Activated T-cell treated with anti-CD3 and anti-CD28 coated beads for 24 hours (primary cell): ENCODE results near the gene ATP8B4.
"Not testable (repeated sequence)": the region's sequence is repeated elsewhere in the genome, so short reads cannot be mapped to it uniquely, and the experiment has no call there.

Experiments used
- DNase-seq: peaks from one replicate; pipeline ENCODE4 v3.0.0-alpha.2; 2020; ENCODE audit warnings: low read depth

Gene ATP8B4

DNA sequence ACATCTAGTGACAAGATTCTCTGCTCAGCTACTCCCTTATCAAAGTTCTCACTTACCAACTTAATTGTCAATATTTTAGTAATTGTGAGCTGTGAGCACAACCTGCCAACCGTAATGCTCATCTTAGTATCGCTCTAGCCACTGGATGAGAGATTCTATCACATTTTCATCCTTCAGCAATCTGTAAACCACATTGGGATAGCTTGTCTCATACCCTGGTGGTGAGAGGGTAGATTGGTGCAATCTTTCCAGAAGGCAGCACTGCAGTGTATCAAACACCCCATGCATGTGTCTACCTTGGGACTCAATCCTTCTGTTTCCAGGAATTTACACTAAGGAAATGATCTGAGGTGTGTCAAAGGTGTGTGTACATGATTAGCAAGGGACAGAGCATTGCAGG, 18.9 kb upstream of the ATP8B4 start:
- no peak for DNase-seq

DNA sequence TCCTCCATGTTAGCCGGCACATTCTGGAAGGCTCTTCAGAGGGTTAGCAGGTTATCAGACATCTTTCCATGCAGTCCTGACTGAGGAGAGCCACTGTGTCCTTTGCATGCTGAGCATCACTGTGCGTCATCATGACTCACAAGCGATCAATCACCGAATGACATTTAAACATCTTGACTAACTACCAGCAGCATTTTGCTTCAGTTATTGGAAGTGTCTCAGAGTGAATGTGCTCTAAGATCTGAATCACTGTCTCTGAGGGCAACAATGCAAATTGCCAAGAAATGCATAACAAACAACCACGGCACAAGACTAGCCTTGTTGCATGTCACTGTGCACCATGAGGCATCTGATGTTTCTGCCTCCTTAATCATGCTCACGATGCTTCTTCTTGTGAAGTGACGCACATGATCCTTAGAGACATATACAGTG, 18.3 kb upstream of the ATP8B4 start:
- peak; percentile 23 for DNase-seq

DNA sequence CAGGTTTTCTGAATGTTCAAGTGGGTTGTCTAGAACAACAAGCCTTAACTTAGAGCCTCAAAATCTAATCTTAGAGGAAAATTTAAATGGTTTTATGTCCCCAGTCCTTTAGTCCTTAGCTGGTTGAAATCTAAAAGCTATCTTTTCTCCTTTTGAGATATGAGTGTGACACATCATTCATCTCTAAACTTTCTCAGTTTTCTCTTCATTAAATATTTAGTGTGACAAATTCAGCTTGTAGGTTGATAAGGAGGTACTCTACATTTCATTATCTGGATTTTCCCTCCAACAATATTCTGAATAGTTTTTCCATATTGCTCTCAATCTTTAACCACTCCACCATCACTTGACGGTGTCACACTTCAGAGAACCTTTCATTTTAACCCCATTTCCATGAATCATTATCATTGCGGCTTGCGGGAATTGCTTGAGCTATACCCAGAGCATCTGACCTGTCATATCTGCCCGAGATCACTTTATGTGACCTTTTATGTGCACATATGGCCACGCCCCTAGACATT, 16.1 kb upstream of the ATP8B4 start:
- DNase-seq: peak; percentile 47

DNA sequence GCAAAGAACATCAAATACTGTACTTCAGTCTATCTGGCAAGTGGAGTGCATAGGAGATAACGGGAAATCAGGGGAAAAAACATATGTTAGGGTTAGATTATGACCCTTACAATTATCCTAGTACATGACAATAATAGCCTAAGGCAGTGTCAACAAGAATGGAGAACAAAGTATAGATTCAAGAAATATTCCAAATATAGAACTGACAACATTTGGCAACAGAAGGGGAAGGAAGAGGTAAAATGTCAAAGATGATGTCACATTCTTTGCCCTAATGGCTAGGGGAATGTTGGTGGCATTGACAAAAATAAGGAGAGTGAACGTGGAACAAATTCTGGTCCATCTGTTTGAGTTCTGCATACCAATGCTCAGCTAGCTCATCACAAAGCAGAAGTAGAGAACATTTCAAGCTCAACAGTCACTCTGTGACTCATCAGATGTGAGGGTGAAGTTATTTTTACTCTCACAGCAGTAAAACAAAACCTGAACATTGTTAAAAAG, 15.5 kb upstream of the ATP8B4 start:
- DNase-seq: no peak

- not testable (repeated sequence) for DNase-seq
Measured at GRCh38 chr15:50132251-50132984, 13.4 kb upstream of the ATP8B4 start.

DNA sequence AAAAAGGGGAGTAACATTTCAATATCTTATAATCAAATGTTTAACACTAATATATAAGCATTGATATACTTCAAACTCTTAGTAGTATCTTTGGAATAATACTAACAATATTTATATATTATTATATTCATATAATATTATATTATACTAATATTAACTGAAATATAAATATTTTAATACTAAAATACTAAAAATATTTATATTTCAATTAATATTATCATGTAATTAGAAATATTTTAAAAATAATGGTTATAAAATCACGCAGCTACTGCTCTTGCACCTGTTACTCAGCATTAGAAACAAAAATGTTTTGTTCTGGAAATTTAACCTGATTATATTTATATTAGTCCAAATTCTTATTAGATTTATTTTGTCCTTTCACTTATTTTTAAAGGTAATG, 12.6 kb upstream of the ATP8B4 start:
- DNase-seq: no peak

- DNase-seq: no peak
Measured at GRCh38 chr15:50128266-50128665, 9.2 kb upstream of the ATP8B4 start.

DNA sequence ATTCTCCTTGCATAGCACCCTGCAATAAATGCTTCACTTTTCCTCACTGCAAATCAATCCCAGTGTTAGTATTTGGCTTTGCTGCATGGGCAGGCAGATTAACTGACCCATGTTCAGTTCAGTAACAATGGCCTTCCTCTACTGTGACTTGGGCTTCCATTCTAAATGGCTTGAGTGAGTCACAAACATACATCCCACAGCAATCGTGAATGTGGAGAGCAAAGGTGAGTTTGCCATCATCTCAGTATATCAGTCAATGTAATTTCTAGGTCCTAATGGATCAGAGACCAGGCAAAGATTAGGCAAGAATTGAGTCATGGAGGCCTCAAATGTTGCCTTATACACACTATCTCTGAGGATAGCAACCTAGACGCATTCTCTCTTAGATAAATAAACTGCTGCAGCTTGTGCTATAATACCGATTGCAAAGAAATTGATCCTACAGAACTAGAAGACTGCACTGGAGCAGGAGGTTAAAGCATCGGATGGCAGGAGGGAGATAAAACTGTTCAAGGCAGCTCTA, 8.3 kb upstream of the ATP8B4 start:
- DNase-seq: no peak

DNA sequence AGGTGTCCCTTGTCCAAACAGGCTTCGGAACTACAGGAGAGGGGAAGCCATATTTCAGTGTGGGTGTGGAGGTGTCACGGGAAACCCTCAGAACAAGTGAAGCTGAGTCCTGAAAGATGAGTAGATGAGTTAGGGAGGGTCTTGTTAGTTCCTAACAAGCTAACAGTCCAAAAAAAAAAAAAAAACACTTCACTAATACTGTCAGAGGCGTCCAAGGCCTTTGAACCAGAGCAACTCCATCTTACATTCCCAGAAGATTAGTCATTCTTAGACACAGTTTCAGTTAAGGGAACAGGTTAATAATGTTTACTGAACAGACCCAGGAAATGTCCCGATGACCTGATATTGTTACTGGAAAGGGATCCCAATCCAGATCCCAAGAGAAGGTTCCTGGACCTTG, 7.0 kb upstream of the ATP8B4 start:
- no peak for DNase-seq

- DNase-seq: no peak
Measured at GRCh38 chr15:50124631-50125030, 5.6 kb upstream of the ATP8B4 start.

DNA sequence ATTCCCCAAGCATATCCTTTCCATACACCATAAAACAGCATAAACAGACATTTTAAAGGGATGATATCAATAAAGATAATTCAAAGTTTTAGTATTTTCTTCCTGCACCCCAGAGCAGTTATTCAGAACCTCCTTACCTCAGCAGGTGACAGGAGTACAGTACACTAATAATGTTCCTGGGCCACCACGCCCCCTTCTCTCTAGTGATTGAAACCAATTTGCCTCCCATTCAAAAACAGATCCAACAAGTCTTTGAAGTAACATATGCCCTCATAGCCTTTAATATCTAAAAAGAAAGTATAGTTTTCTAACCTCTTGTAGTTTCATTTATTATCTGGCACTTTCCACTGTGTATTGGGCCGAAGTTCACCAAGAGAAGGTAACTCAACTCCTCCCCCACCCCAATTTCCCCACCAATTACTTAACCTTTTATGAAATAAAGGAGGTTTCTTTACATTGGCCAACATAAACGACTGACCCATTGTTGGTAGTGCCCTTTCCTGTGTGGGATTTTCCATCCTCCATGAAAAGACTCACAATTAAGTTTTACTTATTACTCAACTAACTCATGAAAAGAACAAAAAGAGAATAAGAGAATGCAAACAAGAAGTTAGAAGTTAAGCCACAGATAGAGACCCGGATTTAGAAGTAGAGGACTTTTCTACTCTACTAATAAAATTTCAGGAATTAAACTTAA, 5.0 kb upstream of the ATP8B4 start:
- DNase-seq: no peak

GRCh38 chr15:50120729-50121128, 1.7 kb upstream of the ATP8B4 start:
- no peak for DNase-seq

DNA sequence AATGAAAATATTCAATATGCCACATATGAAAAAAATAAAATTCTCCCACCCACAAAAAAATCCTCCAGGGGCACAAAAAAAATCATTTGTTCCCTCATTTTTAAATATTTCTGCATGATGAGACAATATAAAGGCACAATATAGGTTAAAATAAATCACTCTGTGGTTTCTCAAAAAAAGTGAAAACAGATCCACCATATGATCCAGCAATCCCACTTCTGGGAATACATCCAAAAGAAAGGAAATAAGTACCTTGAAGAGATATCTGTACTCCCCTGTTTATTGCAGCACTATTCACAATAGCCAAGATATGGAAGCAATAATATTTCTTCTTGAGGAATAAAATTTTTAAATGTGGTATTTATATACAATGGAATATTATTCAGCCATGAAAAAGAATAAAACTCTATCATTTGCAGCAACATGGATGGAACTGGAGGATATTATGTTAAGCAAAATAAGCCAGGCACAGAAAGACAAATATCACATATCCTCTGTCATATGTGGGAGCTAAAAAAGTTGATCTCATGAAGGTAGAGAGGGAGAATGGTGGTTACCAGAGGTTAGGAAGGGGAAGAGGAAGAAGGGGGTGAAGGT, 1.5 kb downstream of the ATP8B4 start:
- DNase-seq: no peak

DNA sequence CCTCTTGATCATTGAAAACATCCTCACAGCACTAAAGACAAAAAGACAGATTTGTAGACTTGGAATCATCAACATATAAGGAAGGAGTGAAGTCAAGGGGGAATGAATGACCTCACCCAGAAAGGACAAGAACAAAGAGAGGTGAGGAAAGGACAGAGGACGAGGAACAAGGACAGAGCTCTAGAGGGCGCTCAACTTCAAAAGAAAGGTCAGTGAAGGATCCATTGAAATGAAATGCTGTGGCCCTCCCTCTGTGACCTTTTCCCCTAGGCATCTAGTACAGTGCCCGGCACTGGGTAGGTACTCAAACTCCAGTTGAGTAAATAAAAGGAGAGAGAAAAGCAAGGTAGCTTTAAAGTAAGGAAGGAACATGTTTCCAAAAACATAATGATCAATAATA, 2.6 kb downstream of the ATP8B4 start:
- DNase-seq: no peak

DNA sequence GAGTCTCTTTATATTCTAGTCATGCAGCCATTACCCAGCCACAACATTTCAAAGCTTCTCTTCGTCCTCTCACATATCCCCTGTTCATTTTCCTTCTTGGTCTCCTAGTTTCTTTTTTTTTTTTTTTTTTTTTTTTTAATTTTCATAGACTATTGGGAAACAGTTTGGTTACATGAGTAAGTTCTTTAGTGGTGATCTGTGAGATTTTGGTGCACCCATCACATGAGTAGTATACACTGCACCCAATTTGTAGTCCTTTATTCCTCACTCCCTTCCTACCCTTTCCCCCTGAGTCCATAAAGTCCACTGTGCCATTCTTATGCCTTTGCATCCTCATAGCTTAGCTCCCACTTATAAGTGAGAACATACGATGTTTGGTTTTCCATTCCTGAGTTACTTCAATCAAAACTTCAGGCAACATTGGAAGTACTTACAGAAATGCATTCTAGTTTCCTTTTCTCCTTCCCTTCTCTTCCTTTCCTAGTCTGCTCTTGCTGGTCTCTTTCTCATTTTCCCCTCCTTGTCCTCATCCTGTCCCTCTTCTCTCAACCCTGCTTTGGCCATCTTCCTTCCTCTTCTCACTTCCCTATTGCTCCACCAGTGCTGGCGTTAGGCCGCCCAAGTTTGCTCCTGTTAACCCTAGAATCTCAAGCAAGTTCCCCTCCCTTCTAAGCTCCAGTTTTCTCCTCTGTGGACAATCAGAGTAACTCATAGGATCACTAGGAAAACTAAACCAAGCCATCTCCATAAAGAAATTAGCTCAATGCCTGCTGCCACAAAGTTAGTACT, 4.8 kb downstream of the ATP8B4 start:
- DNase-seq: no peak

DNA sequence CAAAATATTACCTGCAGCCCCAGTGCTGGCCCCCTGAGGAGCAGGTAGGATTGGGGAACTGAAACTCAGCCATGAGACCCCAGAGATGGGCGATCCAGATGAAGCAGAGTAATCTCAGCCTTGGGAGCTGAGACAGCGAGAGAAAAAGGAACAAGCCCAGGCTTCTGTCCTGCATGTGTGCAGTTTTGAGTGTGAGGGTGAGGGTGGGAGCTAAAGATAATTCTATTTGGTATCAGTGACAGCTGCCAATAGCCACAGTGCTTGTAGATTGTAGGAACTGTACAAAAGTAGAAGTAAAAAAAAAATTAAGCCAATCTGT, 5.9 kb downstream of the ATP8B4 start:
- DNase-seq: no peak

DNA sequence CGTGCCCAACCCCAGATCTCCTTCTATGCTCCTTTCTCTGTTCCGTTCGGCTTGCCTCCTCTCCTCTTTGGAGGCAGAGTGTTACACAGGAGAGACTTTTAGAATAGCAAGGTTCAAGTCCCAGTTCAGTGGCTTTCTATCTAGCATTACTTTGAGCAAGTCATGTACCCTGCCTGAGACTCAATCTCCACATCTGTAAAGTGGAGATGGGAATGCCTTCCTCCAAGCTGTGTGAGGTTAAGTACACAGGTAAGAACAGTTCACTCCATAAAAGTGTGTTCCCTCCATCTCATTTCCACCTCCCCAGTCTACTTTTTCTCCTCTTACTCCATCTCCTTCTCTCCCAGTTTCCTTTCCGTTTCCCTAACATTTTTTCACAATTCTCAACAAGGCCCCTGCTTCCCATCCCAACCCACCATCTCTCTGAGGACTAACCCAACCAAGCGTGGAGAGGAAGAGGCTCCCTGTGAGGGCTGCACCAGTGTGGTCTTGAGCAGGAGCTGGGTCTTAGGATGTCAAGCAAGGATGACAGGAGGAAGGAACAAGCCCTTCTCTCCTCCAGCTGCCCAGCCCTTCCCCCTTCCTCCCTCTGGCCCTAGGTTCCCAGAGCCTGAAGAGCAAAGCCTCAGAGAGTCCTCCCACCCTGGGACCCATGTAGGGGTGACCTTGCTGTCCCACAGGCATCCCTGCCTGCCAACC, 6.4 kb downstream of the ATP8B4 start:
- DNase-seq: no peak

DNA sequence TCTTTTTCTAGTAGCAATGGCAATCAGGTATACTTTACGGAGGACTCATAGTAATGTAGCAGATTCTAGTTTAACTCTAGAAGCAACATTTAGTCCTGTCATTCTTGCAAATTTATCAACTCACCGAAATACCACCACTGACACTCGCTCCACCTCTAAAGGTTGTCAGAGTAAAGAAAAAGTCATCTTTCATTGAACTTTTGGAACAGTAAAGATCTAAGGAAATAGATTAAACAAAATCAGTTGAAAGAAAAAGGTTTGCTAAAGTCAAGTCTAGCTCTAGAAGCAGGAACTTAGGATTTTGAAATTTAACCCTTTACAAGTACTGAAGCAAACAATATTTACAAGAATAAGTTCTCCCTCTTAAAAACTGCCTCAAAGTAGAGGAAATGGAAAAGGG, 8.7 kb downstream of the ATP8B4 start:
- no peak for DNase-seq

DNA sequence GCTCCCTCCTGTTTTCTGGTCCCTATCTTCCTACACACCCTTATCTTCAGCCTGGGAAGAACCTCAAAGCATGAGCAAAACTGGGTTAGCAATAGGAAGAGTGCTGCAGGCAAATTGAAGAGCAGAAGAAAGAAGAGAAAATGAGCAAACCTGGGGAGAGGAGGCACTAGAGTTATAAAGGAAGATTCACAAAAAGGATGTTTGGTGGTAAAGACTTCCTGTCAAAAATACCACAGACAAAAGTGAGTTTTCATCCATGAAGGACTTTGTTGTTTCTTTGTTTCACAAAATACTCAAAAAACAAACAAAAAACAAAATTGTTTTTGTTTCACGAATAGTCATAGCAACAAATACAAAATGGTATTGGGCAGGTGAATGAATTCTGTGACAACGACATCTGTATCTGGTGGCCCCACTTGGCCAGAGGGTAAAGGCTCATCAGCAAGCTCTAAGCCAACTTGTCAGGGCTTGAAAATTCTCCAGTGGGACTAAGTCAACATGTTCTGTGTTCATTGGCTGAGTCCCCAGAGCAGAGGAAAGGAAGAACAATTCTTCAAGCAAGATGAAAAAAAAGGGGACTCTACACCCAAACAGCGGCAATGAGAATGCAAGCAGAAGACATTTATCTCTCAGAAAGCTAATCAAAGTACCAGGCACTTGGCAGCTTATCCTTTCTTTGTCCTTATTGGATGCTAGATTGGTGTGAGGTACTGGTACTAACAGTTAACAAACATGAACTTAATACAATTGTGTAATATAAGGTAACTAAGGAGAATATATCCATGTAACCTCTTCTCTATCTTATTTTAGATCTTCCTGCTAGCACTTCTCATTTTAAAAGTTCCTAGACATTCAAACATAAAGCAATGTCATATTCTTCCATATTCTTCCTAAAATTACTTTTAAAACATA, 9.7 kb downstream of the ATP8B4 start:
- DNase-seq: no peak

DNA sequence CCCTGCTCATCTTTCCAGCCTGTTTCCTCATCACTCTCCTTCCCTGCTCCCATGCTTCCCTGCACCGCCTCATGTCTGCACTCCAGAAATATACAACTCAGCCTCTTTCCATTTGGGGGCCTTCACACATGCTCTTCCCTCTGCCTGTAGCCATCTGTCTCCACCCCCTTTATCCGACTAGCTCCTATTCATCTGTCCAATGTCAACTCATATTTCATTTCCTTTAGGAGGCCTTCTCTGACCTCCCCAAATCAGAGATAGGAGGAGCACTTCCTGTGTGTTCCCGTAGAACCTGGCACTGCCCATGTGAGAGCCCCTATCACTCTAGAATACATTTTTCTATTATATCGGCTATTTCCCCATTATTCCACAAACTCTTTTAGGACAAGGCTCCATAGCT, 10.6 kb downstream of the ATP8B4 start:
- no peak for DNase-seq
